Activated naive CD4-positive, alpha-beta T cell treated with anti-CD3 and anti-CD28 coated beads for 36 hours (primary cell): ENCODE measurements around the gene SPNS2. TPM values are rescaled to one million over a fixed set of nuclear protein-coding genes. Genes with fewer than 3 reads are reported as not detected.
A peak's percentile ranks its signal among the peaks of the same experiment; 100 is the strongest.
"Not testable (repeated sequence)": the region's sequence is repeated elsewhere in the genome, so short reads cannot be mapped to it uniquely, and the experiment has no call there.

Experiments used
- CTCF ChIA-PET: fragments of 350-600 bp; sonication (Branson Sonifier 250); formaldehyde crosslinking; loops from one replicate; lab custom pipeline; 2021; ENCODE audit warnings: antibody characterized with exemption; lab: Charles Lee
- DNase-seq: peaks from one replicate; pipeline ENCODE4 v3.0.0-alpha.2; 2020
- H3K27ac Mint-ChIP-seq: one replicate; pipeline ENCODE4 v1.8.0; 2021; ENCODE audit warnings: mild to moderate bottlenecking, mixed read lengths
- H3K27me3 Mint-ChIP-seq: one replicate; pipeline ENCODE4 v1.8.0; 2021; ENCODE audit warnings: low read depth, mixed read lengths
- H3K36me3 Mint-ChIP-seq: one replicate; pipeline ENCODE4 v1.8.0; 2021; ENCODE audit warnings: low read depth, mixed read lengths
- H3K4me1 Mint-ChIP-seq: one replicate; pipeline ENCODE4 v1.8.0; 2021; ENCODE audit warnings: low read depth, mixed read lengths
- H3K4me3 Mint-ChIP-seq: one replicate; pipeline ENCODE4 v1.8.0; 2021; ENCODE audit warnings: mild to moderate bottlenecking, moderate library complexity, mixed read lengths
- H3K9me3 Mint-ChIP-seq: one replicate; pipeline ENCODE4 v1.8.0; 2021; ENCODE audit warnings: mixed read lengths
- intact Hi-C: fragments of 100-400 bp; cut with micrococcal nuclease; formaldehyde crosslinking; loops from one replicate; pipeline ENCODE4 v1.15.1; 2023
- total RNA-seq, 2 experiments: library from RNA; stranded (reverse); gene quantifications; one replicate each; pipeline ENCODE4 v1.2.3, GENCODE V29; 2021

Gene SPNS2
- total RNA-seq, 2 experiments from 2014 or later, result 0.45 to 1.1 TPM

DNA sequence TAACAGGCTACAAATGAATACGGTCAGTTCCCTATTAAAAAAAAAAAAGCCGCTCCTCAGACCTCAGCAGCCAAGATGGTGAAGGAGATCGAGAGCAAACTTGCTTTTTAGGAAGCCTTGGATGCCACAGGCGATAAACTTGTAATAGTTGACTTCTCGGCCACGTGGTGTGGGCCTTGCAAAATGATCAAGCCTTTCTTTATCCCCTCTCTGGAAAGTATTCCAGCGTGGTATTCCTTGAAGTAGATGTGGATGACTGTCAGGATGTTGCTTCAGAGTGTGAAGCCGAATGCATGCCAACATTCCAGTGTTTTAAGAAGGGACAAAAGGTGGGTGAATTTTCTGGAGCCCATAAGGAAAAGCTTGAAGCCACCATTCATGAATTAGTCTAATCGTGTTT, 73.5 kb downstream of the SPNS2 start:
- Mint-ChIP-seq H3K27me3 (no peaks in the 10 kb centered on the region), H3K27ac (no peak overlapping the region), H3K4me3 (no peak overlapping the region), H3K4me1 (peaks cover 15% of the 10 kb centered on the region), H3K9me3 (no peaks in the 10 kb centered on the region), H3K36me3 (no peaks in the 10 kb centered on the region)
- DNase-seq, result no peak
- CTCF ChIA-PET, result no interaction called here
- intact Hi-C loops, result no loop called here

DNA sequence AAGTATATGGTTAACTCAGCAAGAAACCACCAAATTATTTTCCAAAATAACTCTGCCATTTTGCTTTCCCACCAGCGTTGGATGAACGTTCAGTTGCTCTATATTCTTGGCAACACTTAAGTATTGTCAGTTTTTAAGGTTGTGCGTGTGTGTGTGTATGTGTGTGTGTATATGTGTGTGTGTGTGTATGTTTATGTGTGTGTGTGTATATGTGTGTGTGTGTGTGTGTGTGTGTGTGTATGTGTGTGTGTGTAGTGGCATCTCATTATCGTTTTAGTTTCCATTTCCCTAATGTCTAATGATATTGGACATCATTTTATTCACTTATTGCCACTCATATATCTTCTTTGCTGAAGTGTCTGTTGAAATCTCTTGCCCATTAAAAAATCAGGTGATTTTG, 74.4 kb downstream of the SPNS2 start:
- no peaks in the 10 kb centered on the region for H3K27me3 Mint-ChIP-seq
- no peak overlapping the region for H3K27ac Mint-ChIP-seq
- CTCF ChIA-PET, result interaction anchor here (1.2 kb wide), 1 partner anchor 8 kb away, joined by 6 read pairs; no protein-coding TSS in a partner anchor
- H3K9me3 Mint-ChIP-seq, result no peaks in the 10 kb centered on the region
- no peak for DNase-seq
- intact Hi-C loops, result no loop called here
- no peak overlapping the region for H3K4me3 Mint-ChIP-seq
- no peaks in the 10 kb centered on the region for H3K36me3 Mint-ChIP-seq
- peaks cover 15% of the 10 kb centered on the region for H3K4me1 Mint-ChIP-seq

DNA sequence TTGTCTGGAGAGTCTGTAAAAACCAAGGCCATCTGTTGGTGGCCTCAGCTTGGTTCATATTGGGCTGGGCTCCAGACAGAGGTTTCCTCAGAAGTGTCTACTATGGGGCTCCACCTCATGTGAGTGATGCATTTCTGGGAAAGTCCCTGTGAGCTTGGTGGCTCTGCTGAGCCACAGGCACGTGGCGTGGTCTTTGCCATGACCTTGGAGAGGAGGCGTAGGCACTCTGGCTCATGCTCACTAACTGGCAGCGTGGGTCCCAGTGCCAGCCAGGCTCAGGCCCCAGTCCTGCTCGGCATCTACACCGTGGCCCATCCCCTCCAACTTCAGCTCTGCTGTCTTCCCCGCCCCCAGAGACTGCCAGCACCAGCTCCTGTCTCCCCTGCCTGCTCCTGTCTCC, 75.0 kb downstream of the SPNS2 start:
- no peaks in the 10 kb centered on the region for H3K36me3 Mint-ChIP-seq
- DNase-seq, result peak; percentile 88
- H3K27me3 Mint-ChIP-seq, result no peaks in the 10 kb centered on the region
- no peak overlapping the region for H3K4me3 Mint-ChIP-seq
- peaks cover 15% of the 10 kb centered on the region for H3K4me1 Mint-ChIP-seq
- CTCF ChIA-PET, result interaction anchor here (1.2 kb wide), 1 partner anchor 9 kb away, joined by 6 read pairs; no protein-coding TSS in a partner anchor
- H3K27ac Mint-ChIP-seq, result no peak overlapping the region
- H3K9me3 Mint-ChIP-seq, result no peaks in the 10 kb centered on the region
- intact Hi-C loops, result no loop called here

DNA sequence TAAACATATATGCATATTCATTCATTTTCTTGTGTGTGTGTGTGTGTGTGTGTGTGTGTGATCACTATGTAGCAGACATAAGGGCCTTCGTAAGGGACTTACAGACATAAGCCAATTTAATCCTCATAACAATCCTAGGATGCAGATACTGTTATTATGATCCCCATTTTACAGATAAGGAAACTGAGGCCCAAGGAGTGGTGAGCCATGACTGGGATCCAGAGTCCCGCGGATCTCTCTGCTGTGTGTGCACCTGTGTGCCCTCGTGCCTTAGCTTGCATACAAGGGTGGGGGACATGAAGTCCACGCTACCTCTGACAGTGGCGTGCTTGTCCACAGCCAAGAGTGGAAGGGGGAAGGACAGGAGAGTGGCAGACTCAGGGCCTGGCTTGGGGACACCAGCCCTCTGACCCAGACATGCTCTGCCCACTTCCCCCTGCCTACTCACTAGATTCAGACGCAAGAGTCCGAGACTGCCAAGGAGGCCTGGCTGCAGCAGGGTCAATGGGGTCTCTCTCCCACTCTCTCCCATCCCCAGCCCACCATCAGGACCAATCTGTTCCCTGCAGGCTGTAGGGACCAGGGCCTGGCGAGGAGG, 75.9 kb downstream of the SPNS2 start:
- H3K27me3 Mint-ChIP-seq, result no peaks in the 10 kb centered on the region
- no peak for DNase-seq
- no peak overlapping the region for H3K27ac Mint-ChIP-seq
- intact Hi-C loops, result no loop called here
- no peak overlapping the region for H3K4me3 Mint-ChIP-seq
- CTCF ChIA-PET, result interaction anchor here (0.9 to 3.6 kb wide), 4 partner anchors 8 to 154 kb away, joined by 3 to 14 read pairs (median 4); no protein-coding TSS in a partner anchor
- no peaks in the 10 kb centered on the region for H3K36me3 Mint-ChIP-seq
- H3K9me3 Mint-ChIP-seq, result no peaks in the 10 kb centered on the region
- peaks cover 15% of the 10 kb centered on the region for H3K4me1 Mint-ChIP-seq

DNA sequence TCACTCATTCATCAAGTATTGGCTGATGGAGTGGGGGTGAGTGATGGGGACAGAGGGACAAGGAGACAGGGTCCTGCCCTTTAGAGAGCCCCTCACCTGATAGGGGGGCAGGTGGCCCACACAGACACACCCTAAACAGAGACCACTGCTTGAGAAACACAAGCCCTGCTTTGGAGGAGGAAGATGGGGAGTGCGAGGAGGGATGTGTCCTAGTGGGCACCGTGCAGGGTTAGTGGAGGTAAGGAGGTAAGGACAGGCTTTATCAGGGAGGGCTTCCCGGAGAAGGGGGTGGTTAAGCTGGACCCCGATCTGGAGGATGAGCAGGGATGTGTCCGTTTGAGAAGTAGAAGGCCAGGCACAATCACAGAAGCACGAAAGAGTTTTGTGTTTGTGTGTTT, 77.5 kb downstream of the SPNS2 start:
- CTCF ChIA-PET, result interaction anchor here (3.6 kb wide), 1 partner anchor 9 kb away, joined by 14 read pairs; no protein-coding TSS in a partner anchor
- no peaks in the 10 kb centered on the region for H3K36me3 Mint-ChIP-seq
- intact Hi-C loops, result no loop called here
- DNase-seq, result no peak
- no peaks in the 10 kb centered on the region for H3K9me3 Mint-ChIP-seq
- H3K27me3 Mint-ChIP-seq, result no peaks in the 10 kb centered on the region
- peaks cover 15% of the 10 kb centered on the region for H3K4me1 Mint-ChIP-seq
- no peak overlapping the region for H3K4me3 Mint-ChIP-seq
- H3K27ac Mint-ChIP-seq, result no peak overlapping the region

DNA sequence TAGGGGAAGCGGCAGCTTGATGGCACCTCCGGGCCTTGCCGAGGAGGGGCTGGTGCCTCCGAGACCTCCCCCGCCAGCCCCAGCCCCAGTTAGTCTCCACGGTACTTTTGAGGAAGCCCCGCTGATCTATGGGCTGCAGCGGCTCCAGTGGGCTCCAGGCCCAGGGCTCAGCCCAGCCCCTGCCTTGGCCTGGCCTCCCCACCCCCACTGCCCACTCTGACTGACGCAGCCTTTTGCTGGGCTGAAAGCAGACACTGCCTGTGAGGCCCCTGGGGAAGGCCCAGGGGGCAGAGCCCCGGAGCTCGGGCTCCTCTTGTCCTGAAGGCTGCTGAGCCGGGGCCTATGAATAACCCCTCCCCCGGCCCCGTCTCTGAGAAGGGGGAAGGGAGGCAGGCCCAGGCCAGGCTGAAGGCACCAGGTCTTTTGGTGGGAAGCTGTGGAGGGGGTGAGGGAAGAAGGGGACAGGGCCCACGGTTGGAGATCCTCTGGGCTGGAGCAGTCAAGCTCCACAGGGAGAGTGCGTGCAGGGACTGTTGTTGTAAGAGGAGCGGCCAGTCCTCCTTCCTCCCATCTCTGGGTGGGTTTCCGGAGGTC, 78.1 kb downstream of the SPNS2 start:
- CTCF ChIA-PET, result interaction anchor here (0.6 to 3.6 kb wide), 2 partner anchors 10 to 192 kb away, joined by 4 to 14 read pairs; no protein-coding TSS in a partner anchor
- Mint-ChIP-seq H3K27me3 (no peaks in the 10 kb centered on the region), H3K27ac (no peak overlapping the region), H3K9me3 (no peaks in the 10 kb centered on the region), H3K36me3 (no peaks in the 10 kb centered on the region), H3K4me1 (peaks cover 15% of the 10 kb centered on the region), H3K4me3 (no peak overlapping the region)
- intact Hi-C loops, result no loop called here
- no peak for DNase-seq

DNA sequence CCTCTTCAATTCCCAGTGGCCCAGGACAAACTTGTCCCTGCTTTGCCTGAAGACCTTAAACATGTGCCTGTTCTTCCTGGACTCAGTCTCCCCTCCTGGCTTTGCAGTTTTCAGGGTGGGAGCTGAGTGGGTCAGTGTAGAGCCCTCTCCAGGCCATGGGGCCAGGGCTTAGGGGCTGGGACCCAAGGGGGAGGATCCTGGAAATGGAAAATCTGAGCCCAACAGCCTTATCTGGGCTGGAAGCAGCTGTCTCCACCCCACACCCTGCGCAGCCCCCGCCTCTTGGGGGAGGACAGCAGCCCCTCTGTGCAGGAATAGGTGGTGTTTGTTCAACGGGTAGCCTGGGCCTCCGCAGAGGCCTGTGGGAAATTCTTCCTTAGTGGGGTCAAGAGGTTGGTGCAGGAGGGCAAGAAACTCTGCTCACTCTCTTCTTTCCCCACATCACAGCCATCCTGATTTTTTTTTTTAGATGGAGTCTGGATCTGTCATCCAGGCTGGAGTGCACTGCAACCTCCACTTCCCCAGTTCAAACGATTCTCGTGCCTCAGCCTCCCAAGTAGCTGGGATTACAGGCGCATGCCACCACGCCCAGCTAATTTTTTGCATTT, 78.8 kb downstream of the SPNS2 start:
- Mint-ChIP-seq H3K4me1 (peaks cover 15% of the 10 kb centered on the region), H3K27ac (no peak overlapping the region), H3K4me3 (no peak overlapping the region), H3K9me3 (no peaks in the 10 kb centered on the region), H3K27me3 (peaks cover 3% of the 10 kb centered on the region), H3K36me3 (no peaks in the 10 kb centered on the region)
- intact Hi-C loops, result no loop called here
- CTCF ChIA-PET, result interaction anchor here (3.6 kb wide), 1 partner anchor 11 kb away, joined by 14 read pairs; no protein-coding TSS in a partner anchor
- DNase-seq, result no peak

DNA sequence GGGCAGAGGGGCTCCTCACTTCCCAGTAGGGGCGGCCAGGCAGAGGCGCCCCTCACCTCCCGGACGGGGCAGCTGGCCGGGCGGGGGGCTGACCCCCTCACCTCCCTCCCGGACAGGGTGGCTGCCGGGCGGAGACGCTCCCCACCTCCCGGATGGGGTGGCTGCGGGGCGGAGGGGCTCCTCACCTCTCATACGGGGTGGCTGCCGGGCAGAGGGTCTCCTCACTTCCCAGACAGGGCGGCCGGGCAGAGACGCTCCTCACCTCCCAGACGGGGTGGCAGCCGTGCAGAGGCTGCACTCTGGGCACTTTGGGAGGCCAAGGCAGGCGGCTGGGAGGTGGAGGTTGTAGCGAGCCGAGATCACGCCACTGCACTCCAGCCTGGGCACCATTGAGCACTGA, 79.7 kb downstream of the SPNS2 start:
- H3K27ac Mint-ChIP-seq, H3K4me1 Mint-ChIP-seq, H3K27me3 Mint-ChIP-seq, H3K4me3 Mint-ChIP-seq, DNase-seq, H3K9me3 Mint-ChIP-seq, CTCF ChIA-PET, H3K36me3 Mint-ChIP-seq, intact Hi-C loops: not testable (repeated sequence)

DNA sequence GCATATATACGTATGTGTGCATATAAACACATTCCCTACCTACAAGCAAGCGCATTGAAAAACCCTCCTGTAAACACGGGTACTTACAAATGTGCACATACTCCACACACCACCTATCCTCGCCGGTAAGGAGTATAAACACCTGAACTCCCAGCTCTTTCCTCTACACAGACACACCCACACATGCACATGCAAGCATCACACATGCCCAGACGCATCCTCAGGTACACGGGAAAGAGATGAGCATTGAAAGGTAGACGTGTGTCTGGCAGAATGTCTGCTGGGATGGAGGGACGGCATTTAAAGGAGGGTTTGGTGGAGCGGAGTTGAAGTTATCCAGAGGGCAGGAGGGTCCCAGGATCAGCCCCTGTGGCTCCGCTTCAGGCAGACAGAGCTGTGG, 81.0 kb downstream of the SPNS2 start:
- intact Hi-C loops, result no loop called here
- CTCF ChIA-PET, result no interaction called here
- no peak overlapping the region for H3K4me3 Mint-ChIP-seq
- no peak for DNase-seq
- H3K4me1 Mint-ChIP-seq, result peaks cover 3% of the 10 kb centered on the region
- H3K36me3 Mint-ChIP-seq, result no peaks in the 10 kb centered on the region
- no peaks in the 10 kb centered on the region for H3K9me3 Mint-ChIP-seq
- no peak overlapping the region for H3K27ac Mint-ChIP-seq
- peaks cover 16% of the 10 kb centered on the region for H3K27me3 Mint-ChIP-seq

DNA sequence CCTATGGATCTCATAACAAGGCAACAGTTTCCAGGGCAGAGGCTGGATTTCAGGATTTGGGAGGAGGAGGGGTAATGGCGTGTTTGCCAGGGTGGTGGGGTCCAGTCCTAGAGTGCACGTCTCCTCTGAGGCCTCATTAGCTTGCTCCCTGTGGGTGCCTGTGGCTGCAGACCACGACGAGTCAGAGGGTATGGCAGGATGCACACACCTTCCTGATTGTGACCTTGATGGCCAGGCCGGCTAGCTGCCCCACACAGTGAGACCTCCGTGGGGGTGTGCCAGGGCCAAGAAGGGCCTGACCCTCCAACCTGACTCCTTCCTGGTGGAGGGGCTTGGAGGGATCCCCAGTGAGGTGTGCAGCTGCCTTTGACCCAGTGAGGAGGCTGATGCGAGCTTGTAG, 81.6 kb downstream of the SPNS2 start:
- CTCF ChIA-PET, result interaction anchor here (0.8 kb wide), 1 partner anchor 15 kb away, joined by 4 read pairs; no protein-coding TSS in a partner anchor
- H3K4me3 Mint-ChIP-seq, result no peak overlapping the region
- no peaks in the 10 kb centered on the region for H3K9me3 Mint-ChIP-seq
- DNase-seq, result no peak
- H3K27me3 Mint-ChIP-seq, result peaks cover 20% of the 10 kb centered on the region
- H3K27ac Mint-ChIP-seq, result no peak overlapping the region
- intact Hi-C loops, result no loop called here
- H3K4me1 Mint-ChIP-seq, result peaks cover 3% of the 10 kb centered on the region
- H3K36me3 Mint-ChIP-seq, result no peaks in the 10 kb centered on the region

DNA sequence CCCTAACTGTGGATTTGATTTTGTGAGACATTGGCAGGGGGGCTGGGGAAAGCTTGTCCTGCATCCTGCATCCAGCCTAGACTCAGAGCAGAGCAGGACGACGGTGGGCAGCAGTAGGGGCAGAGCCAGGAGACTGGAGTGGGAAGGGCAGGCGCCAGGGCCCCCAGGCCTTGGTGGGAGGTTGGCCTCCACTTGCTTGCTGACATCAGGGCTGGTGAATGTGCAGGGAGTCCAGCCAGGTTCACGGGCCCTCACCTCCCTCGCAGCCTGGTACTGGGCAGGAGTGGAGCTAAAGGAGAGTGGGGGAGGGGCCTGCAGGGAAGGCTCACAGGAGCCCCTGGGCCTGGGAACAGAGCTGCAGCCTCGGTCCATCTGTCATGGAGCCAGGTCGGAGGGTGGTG, 83.4 kb downstream of the SPNS2 start:
- Mint-ChIP-seq H3K4me3 (no peak overlapping the region), H3K27me3 (peaks cover 30% of the 10 kb centered on the region), H3K9me3 (no peaks in the 10 kb centered on the region), H3K27ac (no peak overlapping the region), H3K36me3 (no peaks in the 10 kb centered on the region), H3K4me1 (peaks cover 3% of the 10 kb centered on the region)
- DNase-seq, result no peak
- intact Hi-C loops, result no loop called here
- CTCF ChIA-PET, result interaction anchor here (1.0 kb wide), 1 partner anchor 15 kb away, joined by 5 read pairs; no protein-coding TSS in a partner anchor

DNA sequence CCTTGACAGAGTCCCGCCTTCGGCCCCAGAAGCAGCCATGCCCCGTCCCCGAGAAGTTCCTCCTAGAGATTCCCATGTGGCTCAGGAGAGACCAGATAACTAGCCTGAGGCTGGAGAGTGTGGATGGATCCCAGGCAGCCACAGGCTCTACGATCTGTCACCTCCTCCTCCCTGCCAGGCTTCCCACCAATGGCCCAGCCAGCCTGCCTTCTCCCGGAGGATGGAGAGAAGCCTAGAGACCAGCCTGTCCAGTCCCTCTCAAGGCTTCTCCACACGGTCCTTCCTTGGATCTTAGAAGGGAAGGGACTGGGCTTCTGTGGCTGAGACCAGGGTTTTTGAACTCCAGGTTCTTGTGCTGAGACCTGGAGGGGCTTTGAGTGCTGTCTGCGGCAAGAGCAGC, 84.0 kb downstream of the SPNS2 start:
- Mint-ChIP-seq H3K27ac (no peak overlapping the region), H3K4me1 (peaks cover 3% of the 10 kb centered on the region), H3K27me3 (peaks cover 30% of the 10 kb centered on the region), H3K9me3 (no peaks in the 10 kb centered on the region), H3K36me3 (no peaks in the 10 kb centered on the region), H3K4me3 (no peak overlapping the region)
- intact Hi-C loops, result no loop called here
- CTCF ChIA-PET, result no interaction called here
- no peak for DNase-seq
